Loucy (cell line): Measurements from ENCODE around the gene CAMK2G.

Source experiments
- H2AFZ ChIP-seq: fragments of 200-600 bp; sonication (generic); 2 replicates; pipeline ENCODE4 v1.6.0; 2016; ENCODE audit warnings: antibody characterized with exemption, mild to moderate bottlenecking, low read length, moderate library complexity
- H3F3A ChIP-seq: fragments of 200-600 bp; 2 replicates; pipeline ENCODE4 v1.6.0; 2016; ENCODE audit warnings: antibody characterized with exemption, low read depth, mild to moderate bottlenecking
- H3K27me3 ChIP-seq: fragments of 200-600 bp; sonication (generic); 2 replicates; pipeline ENCODE4 v1.6.1; 2014; ENCODE audit warnings: low read length, mild to moderate bottlenecking; ENCODE audit not compliant: insufficient read depth, poor library complexity, severe bottlenecking
- H3K36me3 ChIP-seq: fragments of 200-600 bp; sonication (generic); 2 replicates; pipeline ENCODE4 v1.6.1; 2016; ENCODE audit warnings: low read length; ENCODE audit not compliant: insufficient read depth
- H3K4me1 ChIP-seq: fragments of 200-600 bp; sonication (generic); 2 replicates; pipeline ENCODE4 v1.5.1; 2014; ENCODE audit warnings: low read length, mild to moderate bottlenecking; ENCODE audit not compliant: insufficient read depth, poor library complexity, severe bottlenecking
- H3K4me2 ChIP-seq: fragments of 200-600 bp; sonication (generic); 2 replicates; pipeline ENCODE4 v1.6.0; 2014; ENCODE audit warnings: antibody characterized with exemption, low read length, low read depth, mild to moderate bottlenecking; ENCODE audit not compliant: poor library complexity, severe bottlenecking
- H3K4me3 ChIP-seq: fragments of 200-600 bp; sonication (generic); 2 replicates; pipeline ENCODE4 v1.5.1; 2014; ENCODE audit warnings: low read length, mild to moderate bottlenecking, mixed read lengths; ENCODE audit not compliant: poor library complexity, severe bottlenecking
- H3K79me2 ChIP-seq: fragments of 200-600 bp; sonication (generic); 2 replicates; pipeline ENCODE4 v1.6.1; 2014; ENCODE audit warnings: low read length; ENCODE audit not compliant: insufficient read depth
- H3K9ac ChIP-seq: fragments of 200-600 bp; sonication (generic); 2 replicates; pipeline ENCODE4 v1.6.0; 2014; ENCODE audit warnings: mild to moderate bottlenecking, low read depth, low read length, moderate library complexity; ENCODE audit not compliant: poor library complexity, severe bottlenecking
- H3K9me2 ChIP-seq: fragments of 200-600 bp; sonication (generic); replicated peaks from 2 replicates; pipeline ENCODE4 v1.6.1; 2016; ENCODE audit warnings: low read depth, low read length, mixed read lengths
- H3K9me3 ChIP-seq: fragments of 200-600 bp; sonication (generic); 2 replicates; pipeline ENCODE4 v1.6.1; 2014; ENCODE audit warnings: mild to moderate bottlenecking, antibody characterized with exemption, low read length, low read depth; ENCODE audit not compliant: insufficient read depth
- H4K20me1 ChIP-seq: fragments of 200-600 bp; sonication (generic); 2 replicates; pipeline ENCODE4 v1.6.0; 2014; ENCODE audit warnings: antibody characterized with exemption, low read length, mild to moderate bottlenecking; ENCODE audit not compliant: insufficient read depth, poor library complexity, severe bottlenecking
- EZH2phosphoT487 ChIP-seq: fragments of 200-600 bp; IDR thresholded peaks from 2 replicates; pipeline ENCODE4 v1.6.1; 2018; ENCODE audit warnings: antibody characterized with exemption, mild to moderate bottlenecking, moderate library complexity, borderline replicate concordance
- TF ChIP-seq, protein P1 (sequence below): fragments of 200-600 bp; sonication (generic); conservative IDR thresholded peaks from 2 replicates; pipeline ENCODE4 v1.5.1; 2014; ENCODE audit warnings: mild to moderate bottlenecking, antibody characterized with exemption, low read length

Gene CAMK2G

DNA sequence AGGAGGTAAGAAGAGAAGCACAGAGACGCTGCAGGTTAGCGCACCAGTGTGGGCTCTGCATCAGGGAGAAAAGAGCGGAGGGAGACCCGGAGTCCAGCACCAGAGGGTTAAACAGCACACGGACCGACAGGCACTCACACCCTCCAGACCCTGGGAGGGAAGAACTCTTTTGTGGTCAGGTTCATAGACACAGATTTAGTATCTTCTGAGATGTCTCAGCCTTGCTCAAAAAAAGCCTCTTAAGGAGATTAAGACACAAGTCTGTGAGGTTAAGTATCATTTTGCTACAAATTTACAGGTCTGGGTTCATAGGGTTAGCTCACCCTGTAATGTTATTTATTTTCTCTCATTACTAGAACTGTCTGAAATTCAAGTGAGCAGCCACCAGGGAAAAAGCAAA, 46.2 kb downstream of the CAMK2G start:
- Histone ChIP-seq H3K9me2 (no peaks in the 10 kb centered on the region), H3K27me3 (no peaks in the 10 kb centered on the region), H2AFZ (no peak overlapping the region), H3K4me1 (no peaks in the 10 kb centered on the region), H3F3A (no peaks in the 10 kb centered on the region), H3K4me2 (no peak overlapping the region), H3K36me3 (peaks cover 63% of the 10 kb centered on the region; the same call in 1 of the 2 replicates), H3K9ac (no peak overlapping the region), H4K20me1 (no peaks in the 10 kb centered on the region), H3K4me3 (no peak overlapping the region), H3K79me2 (no peaks in the 10 kb centered on the region), H3K9me3 (no peaks in the 10 kb centered on the region)
- no peak for TF ChIP-seq EZH2phosphoT487
- TF ChIP-seq, protein P1, sequence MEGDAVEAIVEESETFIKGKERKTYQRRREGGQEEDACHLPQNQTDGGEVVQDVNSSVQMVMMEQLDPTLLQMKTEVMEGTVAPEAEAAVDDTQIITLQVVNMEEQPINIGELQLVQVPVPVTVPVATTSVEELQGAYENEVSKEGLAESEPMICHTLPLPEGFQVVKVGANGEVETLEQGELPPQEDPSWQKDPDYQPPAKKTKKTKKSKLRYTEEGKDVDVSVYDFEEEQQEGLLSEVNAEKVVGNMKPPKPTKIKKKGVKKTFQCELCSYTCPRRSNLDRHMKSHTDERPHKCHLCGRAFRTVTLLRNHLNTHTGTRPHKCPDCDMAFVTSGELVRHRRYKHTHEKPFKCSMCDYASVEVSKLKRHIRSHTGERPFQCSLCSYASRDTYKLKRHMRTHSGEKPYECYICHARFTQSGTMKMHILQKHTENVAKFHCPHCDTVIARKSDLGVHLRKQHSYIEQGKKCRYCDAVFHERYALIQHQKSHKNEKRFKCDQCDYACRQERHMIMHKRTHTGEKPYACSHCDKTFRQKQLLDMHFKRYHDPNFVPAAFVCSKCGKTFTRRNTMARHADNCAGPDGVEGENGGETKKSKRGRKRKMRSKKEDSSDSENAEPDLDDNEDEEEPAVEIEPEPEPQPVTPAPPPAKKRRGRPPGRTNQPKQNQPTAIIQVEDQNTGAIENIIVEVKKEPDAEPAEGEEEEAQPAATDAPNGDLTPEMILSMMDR: no peak

DNA sequence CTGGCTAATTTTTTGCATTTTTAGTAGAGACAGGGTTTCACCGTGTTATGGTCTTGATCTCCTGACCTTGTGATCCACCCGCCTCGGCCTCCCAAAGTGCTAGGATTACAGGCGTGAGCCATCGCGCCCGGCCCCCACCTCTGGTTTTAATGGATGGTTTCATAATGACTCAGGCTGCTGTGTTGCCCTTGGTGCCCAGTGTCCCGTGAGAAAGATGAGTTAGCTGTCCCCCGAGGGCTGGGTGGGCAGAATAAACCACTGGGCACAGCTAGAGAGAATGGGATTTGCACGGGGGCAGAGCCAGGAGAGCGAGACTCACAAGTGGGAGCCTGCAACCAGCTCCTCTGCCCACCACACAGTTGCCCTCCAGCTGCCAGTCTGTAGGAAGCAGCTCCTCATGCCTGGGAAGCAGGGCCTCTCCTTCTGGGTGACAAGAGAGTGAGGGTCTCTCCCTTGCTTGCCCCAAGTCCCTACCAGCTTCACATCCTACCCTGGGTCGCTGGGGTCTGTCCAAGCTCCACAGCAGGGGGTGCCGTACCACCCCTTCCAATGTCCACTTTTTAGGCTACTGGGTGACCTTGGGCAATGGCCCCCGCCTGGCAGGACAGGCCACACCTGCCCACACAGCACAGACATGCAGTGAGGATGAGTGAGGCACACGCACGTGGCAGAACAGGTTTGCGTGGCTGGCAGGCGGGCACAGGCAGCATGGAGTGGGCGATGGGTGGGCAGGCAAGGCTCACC, 46.8 kb downstream of the CAMK2G start:
- Histone ChIP-seq H2AFZ (no peak overlapping the region), H3K4me1 (no peaks in the 10 kb centered on the region), H3K36me3 (peaks cover 67% of the 10 kb centered on the region; the same call in 1 of the 2 replicates), H3K4me3 (no peak overlapping the region), H3K79me2 (no peaks in the 10 kb centered on the region), H3K9me2 (no peaks in the 10 kb centered on the region), H4K20me1 (no peaks in the 10 kb centered on the region), H3K9me3 (no peaks in the 10 kb centered on the region), H3K9ac (no peak overlapping the region), H3K4me2 (no peak overlapping the region), H3K27me3 (no peaks in the 10 kb centered on the region), H3F3A (no peaks in the 10 kb centered on the region)
- TF ChIP-seq, protein P1: no peak
- TF ChIP-seq EZH2phosphoT487: no peak

DNA sequence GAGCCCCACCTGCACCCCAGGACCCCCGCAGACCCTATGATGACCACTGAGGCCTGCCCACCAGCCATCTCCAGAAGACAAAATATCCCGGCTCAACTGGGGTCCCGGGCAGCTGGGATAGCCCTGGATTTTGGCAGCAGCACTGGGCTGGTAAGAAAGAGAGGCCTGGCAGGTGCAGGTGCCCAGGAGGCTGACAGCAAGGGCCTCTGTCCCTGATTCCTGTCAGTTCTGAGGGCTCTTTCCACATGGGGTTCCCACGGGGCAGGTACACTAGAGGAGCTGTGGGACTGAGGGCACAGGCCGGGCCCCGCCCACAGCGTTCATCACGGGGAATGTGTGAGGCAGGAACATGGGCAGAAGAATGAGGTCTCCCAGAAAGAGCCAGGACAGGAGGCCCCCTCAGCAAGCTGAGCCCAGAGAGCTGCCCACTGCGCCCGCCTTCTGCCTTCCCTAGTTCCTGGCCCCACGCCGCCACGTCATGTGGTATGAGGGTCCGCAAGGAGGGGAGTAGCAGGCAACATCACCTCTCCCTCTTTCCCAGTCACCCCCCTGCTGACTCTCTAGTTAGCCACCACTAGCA, 50.1 kb downstream of the CAMK2G start:
- Histone ChIP-seq H3K9ac (no peak overlapping the region), H3K27me3 (no peaks in the 10 kb centered on the region), H3K36me3 (peaks cover 71% of the 10 kb centered on the region; the same call in 1 of the 2 replicates), H2AFZ (no peak overlapping the region), H3K4me3 (no peak overlapping the region), H4K20me1 (no peaks in the 10 kb centered on the region), H3K9me2 (no peaks in the 10 kb centered on the region), H3K79me2 (no peaks in the 10 kb centered on the region), H3K9me3 (no peaks in the 10 kb centered on the region), H3K4me1 (no peaks in the 10 kb centered on the region), H3F3A (no peaks in the 10 kb centered on the region), H3K4me2 (no peak overlapping the region)
- no peak for TF ChIP-seq EZH2phosphoT487
- TF ChIP-seq, protein P1: no peak
